Esophagus squamous epithelium (tissue), 5 donors: ENCODE data around the gene IFNGR2. TPM values are rescaled to one million over a fixed set of nuclear protein-coding genes. Genes with fewer than 3 reads are reported as not detected.
"Not testable (repeated sequence)": the region's sequence is repeated elsewhere in the genome, so short reads cannot be mapped to it uniquely, and the experiment has no call there.

ENCODE experiments used
- DNase-seq: peaks from one replicate; lab custom pipeline; 2025; lab: John Stamatoyannopoulos, UW
- H3K27ac ChIP-seq, 4 donors: fragments of 200-600 bp; sonication (generic); one replicate each; pipeline ENCODE4 v1.5.1; 2016 to 2019; ENCODE audit warnings: mild to moderate bottlenecking in 1 of 4
- H3K27me3 ChIP-seq, 4 donors: fragments of 200-600 bp; sonication (generic); 1 replicate in 3 of 4; 2 replicates in 1 of 4; pipeline versions ENCODE4 v1.5.1 to v1.6.0; 2017 to 2021; ENCODE audit warnings: antibody characterized with exemption in 1 of 4
- H3K36me3 ChIP-seq, 3 donors: fragments of 200-600 bp; sonication (generic); one replicate each; pipeline ENCODE4 v1.5.1; 2016 to 2019
- H3K4me1 ChIP-seq, 3 donors: fragments of 200-600 bp; sonication (generic); one replicate each; pipeline ENCODE4 v1.5.1; 2017 to 2019
- H3K4me3 ChIP-seq, 4 donors: fragments of 200-600 bp; sonication (generic); 1 replicate in 3 of 4; 2 replicates in 1 of 4; pipeline ENCODE4 v1.5.1; 2016 to 2019; ENCODE audit warnings: mild to moderate bottlenecking in 2 of 4, moderate library complexity in 1 of 4
- H3K9me3 ChIP-seq, 3 donors: fragments of 200-600 bp; sonication (generic); one replicate each; pipeline ENCODE4 v1.5.1; 2016 to 2019
- POLR2A ChIP-seq, 4 donors: fragments of 450-650 bp; IDR thresholded peaks; one replicate each; pipeline ENCODE4 v1.6.1; 2017; ENCODE audit warnings: antibody characterized with exemption in 4 of 4, mild to moderate bottlenecking in 4 of 4, moderate library complexity in 3 of 4
- WGBS, 2 donors: methylation state at CpG; one replicate each; pipeline ENCODE4 v1.1.5; 2018; 5-methylcytosine and 5-hydroxymethylcytosine counted together
- intact Hi-C: fragments of 100-400 bp; cut with DNase I; formaldehyde crosslinking; loops from one replicate; pipeline ENCODE4 v1.15.0; 2022
- total RNA-seq, 4 donors: library from RNA; depleted of rRNA; stranded (reverse); fragments of >200 nt; gene quantifications; one replicate each; pipeline ENCODE4 v1.1.0, GENCODE V29; 2016
- TF ChIP-seq, protein P1 (sequence below), 6 experiments: fragments of 450-650 bp in 4 of 6; fragments of 200-600 bp in 2 of 6; sonication (generic) in 2 of 6; IDR thresholded peaks; one replicate each; pipeline ENCODE4 v1.5.1; 2016 to 2019; ENCODE audit warnings: antibody characterized with exemption in 6 of 6, mild to moderate bottlenecking in 4 of 6, moderate library complexity in 4 of 6
- donor health status: DM: yes; HTN: yes; CAD: no.

Gene IFNGR2
- total RNA-seq, 4 donors from 2014 or later = 43.0 to 65.6 (median 61.1) TPM

DNA sequence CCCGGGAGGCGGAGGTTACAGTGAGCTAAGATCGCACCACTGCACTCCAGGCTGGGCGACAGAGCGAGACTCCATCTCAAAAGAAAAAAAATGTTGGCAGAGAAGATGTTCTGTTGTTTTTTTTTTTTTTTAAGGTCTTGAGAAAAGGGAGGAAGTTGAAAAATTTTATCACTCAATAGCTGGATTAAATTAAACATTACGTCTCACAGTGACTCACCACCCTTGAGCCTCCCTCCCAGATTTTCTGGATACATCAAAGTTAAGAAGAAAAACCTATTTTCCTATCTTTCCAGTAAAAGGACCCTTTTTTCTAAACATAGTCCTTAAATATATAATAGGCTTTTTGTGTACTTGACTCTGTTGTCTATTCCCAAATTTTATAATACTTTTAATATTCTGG, 42.9 kb upstream of the IFNGR2 start:
- 37 to 39% methylated on average over 6 of the region's 6 CpGs for WGBS, 2 donors

DNA sequence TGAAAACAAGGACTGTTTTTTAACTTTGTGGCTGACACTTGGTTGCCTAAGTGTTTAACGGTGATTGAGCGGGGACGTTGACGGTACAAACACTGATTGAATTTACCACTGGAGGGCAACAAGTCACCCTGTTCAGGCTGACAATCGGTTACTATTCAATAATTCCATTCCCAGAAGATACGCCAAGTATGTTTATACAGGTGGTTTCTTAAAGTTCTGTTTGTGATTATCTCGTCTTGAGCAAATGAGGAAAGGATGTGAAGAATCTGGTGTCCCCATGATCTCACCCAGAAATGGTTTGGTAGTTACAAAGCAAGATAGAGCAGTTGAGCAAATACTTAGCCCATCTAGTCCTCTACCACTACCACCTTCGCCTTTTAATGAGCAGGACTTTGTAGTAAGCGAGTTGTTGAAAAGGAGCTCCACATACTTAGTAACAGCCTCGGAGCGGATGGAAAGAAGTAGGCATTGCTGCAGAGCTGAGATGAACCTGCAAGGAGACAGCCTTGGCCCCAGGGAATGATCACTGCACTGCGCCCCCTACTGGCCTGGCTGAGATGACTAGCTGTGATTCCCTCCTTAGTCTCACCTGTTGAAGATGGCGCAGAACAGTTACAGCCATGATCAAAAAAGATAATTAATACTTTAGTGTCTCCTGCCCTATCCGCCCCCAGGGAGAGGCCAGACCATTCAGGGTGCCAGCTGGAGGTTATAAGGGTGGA, 42.2 kb upstream of the IFNGR2 start:
- no peaks in the 10 kb centered on the region for H3K9me3 ChIP-seq
- H3K4me3 ChIP-seq = peak overlapping the region in 3 of 4 donors; percentile 13 to 50 (median 22)
- peaks cover 20 to 33% (median 25%) of the 10 kb centered on the region in 3 donors for H3K4me1 ChIP-seq
- TF ChIP-seq POLR2A (IDR thresholded peaks at IDR 0.05) = no peak
- TF ChIP-seq, protein P1, sequence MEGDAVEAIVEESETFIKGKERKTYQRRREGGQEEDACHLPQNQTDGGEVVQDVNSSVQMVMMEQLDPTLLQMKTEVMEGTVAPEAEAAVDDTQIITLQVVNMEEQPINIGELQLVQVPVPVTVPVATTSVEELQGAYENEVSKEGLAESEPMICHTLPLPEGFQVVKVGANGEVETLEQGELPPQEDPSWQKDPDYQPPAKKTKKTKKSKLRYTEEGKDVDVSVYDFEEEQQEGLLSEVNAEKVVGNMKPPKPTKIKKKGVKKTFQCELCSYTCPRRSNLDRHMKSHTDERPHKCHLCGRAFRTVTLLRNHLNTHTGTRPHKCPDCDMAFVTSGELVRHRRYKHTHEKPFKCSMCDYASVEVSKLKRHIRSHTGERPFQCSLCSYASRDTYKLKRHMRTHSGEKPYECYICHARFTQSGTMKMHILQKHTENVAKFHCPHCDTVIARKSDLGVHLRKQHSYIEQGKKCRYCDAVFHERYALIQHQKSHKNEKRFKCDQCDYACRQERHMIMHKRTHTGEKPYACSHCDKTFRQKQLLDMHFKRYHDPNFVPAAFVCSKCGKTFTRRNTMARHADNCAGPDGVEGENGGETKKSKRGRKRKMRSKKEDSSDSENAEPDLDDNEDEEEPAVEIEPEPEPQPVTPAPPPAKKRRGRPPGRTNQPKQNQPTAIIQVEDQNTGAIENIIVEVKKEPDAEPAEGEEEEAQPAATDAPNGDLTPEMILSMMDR (IDR thresholded peaks at IDR 0.05) = peak; percentile 65 to 94 (median 84)
- intact Hi-C loops = loop anchor here (10.0 kb wide), 1 partner anchor 74 kb away; no protein-coding TSS in a partner anchor
- no peaks in the 10 kb centered on the region for H3K27me3 ChIP-seq
- 10 to 11% methylated on average over 12 to 14 of the region's 14 CpGs for WGBS, 2 donors
- peak overlapping the region; percentile 54 to 81 (median 70) for H3K27ac ChIP-seq
- no peak for DNase-seq
- H3K36me3 ChIP-seq = peaks cover 0 to 23% (median 2%) of the 10 kb centered on the region in 3 donors

More for the DNA sequence above, 42.9 kb upstream of the IFNGR2 start:
- TF ChIP-seq, protein P1 (IDR thresholded peaks at IDR 0.05) = no peak
- TF ChIP-seq POLR2A (IDR thresholded peaks at IDR 0.05) = no peak
- H3K36me3 ChIP-seq = peaks cover 0 to 30% (median 10%) of the 10 kb centered on the region in 3 donors
- H3K27ac ChIP-seq = peak overlapping the region; percentile 17 to 81 (median 66)
- intact Hi-C loops = loop anchor here (10.0 kb wide), 1 partner anchor 75 kb away; no protein-coding TSS in a partner anchor
- no peaks in the 10 kb centered on the region for H3K27me3 ChIP-seq
- DNase-seq = no peak
- no peak overlapping the region for H3K4me3 ChIP-seq
- peaks cover 20 to 33% (median 25%) of the 10 kb centered on the region in 3 donors for H3K4me1 ChIP-seq
- no peaks in the 10 kb centered on the region for H3K9me3 ChIP-seq

DNA sequence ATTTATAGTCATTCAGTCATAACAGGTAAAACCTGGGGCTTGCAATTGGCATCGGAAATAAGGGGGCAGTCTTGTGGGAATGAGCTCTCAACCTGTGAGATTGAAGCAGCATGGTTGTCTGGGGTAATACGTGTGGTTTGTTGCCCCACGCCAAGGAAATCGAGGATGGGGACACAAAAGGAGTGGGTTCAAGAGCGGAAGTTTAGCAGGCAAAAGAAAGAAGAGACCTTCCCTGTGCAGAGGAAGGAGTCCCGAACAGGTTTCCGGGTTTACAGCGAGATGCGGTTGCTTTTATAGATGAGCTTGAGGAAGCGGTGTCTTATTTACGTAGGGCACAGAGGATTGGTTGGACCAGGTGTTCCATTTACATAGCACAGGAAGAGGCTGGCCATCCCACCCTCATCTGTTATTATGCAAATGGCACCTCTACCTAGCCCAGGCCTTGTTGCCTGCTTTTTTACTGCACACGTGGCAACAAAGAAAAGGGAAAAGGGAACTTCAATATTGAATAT, 41.1 kb upstream of the IFNGR2 start:
- WGBS, 2 donors = 43 to 45% methylated on average over 12 of the region's 12 CpGs
- H3K4me3 ChIP-seq = peak overlapping the region in 3 of 4 donors; percentile 13 to 50 (median 22)

DNA sequence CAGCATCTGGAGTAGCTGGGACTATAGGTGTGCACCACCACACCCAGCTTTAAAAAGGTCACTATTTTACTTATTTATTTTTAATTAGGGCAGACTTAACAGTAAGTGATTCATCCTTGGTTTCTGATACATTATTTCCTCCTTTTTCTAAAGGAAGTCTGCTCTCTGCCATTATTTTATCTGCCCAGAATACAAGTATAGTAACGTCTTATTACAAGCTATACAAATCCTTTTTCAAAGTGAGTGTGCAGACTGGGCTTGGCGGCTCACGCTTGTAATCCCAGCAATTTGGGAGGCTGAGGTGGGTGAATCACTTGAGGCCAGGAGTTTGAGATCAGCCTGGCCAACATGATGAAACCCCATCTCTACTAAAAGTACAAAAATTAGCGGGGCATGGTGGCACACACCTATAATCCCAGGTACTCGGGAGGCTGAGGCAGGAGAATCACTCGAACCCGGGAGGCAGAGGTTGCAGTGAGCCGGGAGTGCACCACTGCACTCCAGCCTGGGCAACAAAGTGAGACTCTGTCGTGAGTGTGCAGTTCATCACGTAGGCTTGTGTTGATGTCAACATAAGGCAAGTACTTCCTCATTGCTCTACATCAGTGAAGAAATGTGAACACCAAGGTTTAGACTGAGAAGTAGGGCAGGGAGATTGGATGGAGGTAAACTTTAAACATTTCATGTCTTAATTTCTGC, 39.2 kb upstream of the IFNGR2 start:
- WGBS, 2 donors = 51 to 57% methylated on average over 10 of the region's 10 CpGs
- intact Hi-C loops = loop anchor here (10.0 kb wide), 1 partner anchor 71 kb away; no protein-coding TSS in a partner anchor
- Histone ChIP-seq H3K9me3 (peaks cover 0 to 28% (median 19%) of the 10 kb centered on the region in 3 donors), H3K27ac (peak overlapping the region; percentile 48 to 71 (median 60)), H3K4me1 (peaks cover 20 to 33% (median 25%) of the 10 kb centered on the region in 3 donors)
- H3K36me3 ChIP-seq, H3K4me3 ChIP-seq, H3K27me3 ChIP-seq, DNase-seq: not testable (repeated sequence)

More for the DNA sequence above, 41.1 kb upstream of the IFNGR2 start:
- Histone ChIP-seq H3K4me1 (peaks cover 20 to 33% (median 25%) of the 10 kb centered on the region in 3 donors), H3K27me3 (no peaks in the 10 kb centered on the region), H3K9me3 (peaks cover 0 to 8% (median under 1%) of the 10 kb centered on the region in 3 donors), H3K27ac (peak overlapping the region; percentile 54 to 81 (median 70)), H3K36me3 (peaks cover 0 to 12% (median 0%) of the 10 kb centered on the region in 3 donors)
- intact Hi-C loops = loop anchor here (10.0 kb wide), 1 partner anchor 73 kb away; no protein-coding TSS in a partner anchor
- DNase-seq = peak; percentile 21
- TF ChIP-seq, protein P1 (IDR thresholded peaks at IDR 0.05) = no peak
- TF ChIP-seq POLR2A (IDR thresholded peaks at IDR 0.05) = peak in 2 of 4 donors; percentile 70 to 77

DNA sequence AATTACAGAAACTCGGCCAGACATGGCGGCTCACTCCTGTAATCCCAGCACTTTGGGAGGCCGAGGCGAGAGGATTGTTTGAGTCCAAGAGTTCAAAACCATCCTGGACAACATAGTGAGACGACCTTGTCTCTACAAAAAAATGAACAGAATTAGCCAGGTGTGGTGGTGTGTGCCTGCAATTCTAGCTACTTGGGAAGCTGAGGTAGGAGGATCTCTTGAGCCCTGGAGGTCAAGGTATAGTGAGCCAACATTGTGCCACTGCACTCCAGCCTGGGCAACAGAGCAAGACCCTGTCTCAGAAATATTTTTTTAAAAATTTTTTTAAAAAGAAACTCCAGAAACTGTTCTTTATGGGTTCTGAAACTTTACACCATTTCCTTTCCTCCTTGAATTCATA, 38.4 kb upstream of the IFNGR2 start:
- Histone ChIP-seq H3K4me1 (peaks cover 20 to 32% (median 23%) of the 10 kb centered on the region in 3 donors), H3K27me3 (no peaks in the 10 kb centered on the region), H3K9me3 (peaks cover 0 to 34% (median 19%) of the 10 kb centered on the region in 3 donors), H3K4me3 (no peak overlapping the region), H3K27ac (no peak overlapping the region), H3K36me3 (no peaks in the 10 kb centered on the region)
- intact Hi-C loops = loop anchor here (10.0 kb wide), 1 partner anchor 70 kb away; no protein-coding TSS in a partner anchor
- TF ChIP-seq, protein P1 (IDR thresholded peaks at IDR 0.05) = no peak
- no peak for TF ChIP-seq POLR2A (IDR thresholded peaks at IDR 0.05)
- no peak for DNase-seq
- 88 to 90% methylated on average over 5 of the region's 5 CpGs for whole genome bisulfite sequencing, 2 donors
